Caco-2 (cell line): Measurements from ENCODE around the gene PSRC1. TPM values are rescaled to one million over a fixed set of nuclear protein-coding genes. Genes with fewer than 3 reads are reported as not detected.

Experiments
- BruUV-seq: library from RNA; stranded (reverse); fragments of 400-500 nt; replicated peaks from 2 replicates; lab custom pipeline; 2021; lab: Mats Ljungman, UMichigan
- CTCF ChIA-PET: fragments of 300-600 bp; sonication (Branson Sonifier 250); formaldehyde crosslinking; loops from one replicate; lab custom pipeline; 2022; ENCODE audit warnings: antibody characterized with exemption; lab: Charles Lee
- POLR2A ChIA-PET: fragments of 300-600 bp; sonication (Branson Sonifier 250); formaldehyde crosslinking; loops from one replicate; lab custom pipeline; 2022; ENCODE audit warnings: antibody characterized with exemption; lab: Charles Lee
- DNase-seq, 2 experiments: peaks; one replicate each; pipeline versions ENCODE4 v3.0.0 to v3.0.0-alpha.2; 2020 to 2022
- H3K27me3 ChIP-seq: replicated peaks from 2 replicates; pipeline ENCODE4 v1.6.0; 2011; ENCODE audit warnings: low read length; ENCODE audit not compliant: control insufficient read depth, insufficient read depth
- H3K36me3 ChIP-seq: 2 replicates; pipeline ENCODE4 v1.5.1; 2011; ENCODE audit warnings: low read length; ENCODE audit not compliant: control insufficient read depth, insufficient read depth
- H3K4me1 ChIP-seq: fragments of 250-450 bp; sonication (Bioruptor Pico); 2 replicates; pipeline ENCODE4 v1.5.1; 2020; ENCODE audit warnings: mild to moderate bottlenecking
- H3K4me3 ChIP-seq: 2 replicates; pipeline ENCODE4 v1.5.1; 2011; ENCODE audit warnings: low read depth, mild to moderate bottlenecking, control low read depth, low read length
- H3K9me3 ChIP-seq: fragments of 250-450 bp; sonication (Bioruptor Pico); 2 replicates; pipeline ENCODE4 v1.5.1; 2020; ENCODE audit warnings: mild to moderate bottlenecking, moderate library complexity
- H3K27ac Mint-ChIP-seq: one replicate; pipeline ENCODE4 v1.8.0; 2022; ENCODE audit warnings: mixed read lengths; ENCODE audit not compliant: unreplicated experiment
- H3K27me3 Mint-ChIP-seq: one replicate; pipeline ENCODE4 v1.8.0; 2022; ENCODE audit warnings: mixed read lengths; ENCODE audit not compliant: insufficient read depth, unreplicated experiment
- H3K36me3 Mint-ChIP-seq: one replicate; pipeline ENCODE4 v1.8.0; 2022; ENCODE audit warnings: mild to moderate bottlenecking, mixed read lengths; ENCODE audit not compliant: insufficient read depth, unreplicated experiment
- H3K4me1 Mint-ChIP-seq: one replicate; pipeline ENCODE4 v1.8.0; 2022; ENCODE audit warnings: low read depth, mixed read lengths; ENCODE audit not compliant: unreplicated experiment
- H3K4me3 Mint-ChIP-seq: one replicate; pipeline ENCODE4 v1.8.0; 2022; ENCODE audit warnings: mild to moderate bottlenecking, moderate library complexity, mixed read lengths; ENCODE audit not compliant: unreplicated experiment
- H3K9me3 Mint-ChIP-seq: one replicate; pipeline ENCODE4 v1.8.0; 2022; ENCODE audit warnings: mixed read lengths; ENCODE audit not compliant: unreplicated experiment
- CTCF ChIP-seq, 2 experiments: fragments of 200-600 bp in 1 of 2; IDR thresholded peaks; 1 replicate in 1 of 2; 2 replicates in 1 of 2; pipeline versions ENCODE4 v1.5.1 to v1.8.0; 2011 to 2022; ENCODE audit warnings: antibody characterized with exemption in 1 of 2, control low read depth in 1 of 2, inconsistent platforms in 1 of 2, low read depth in 1 of 2, low read length in 1 of 2, mild to moderate bottlenecking in 1 of 2, moderate library complexity in 1 of 2; ENCODE audit not compliant: insufficient read depth in 1 of 2, severe bottlenecking in 1 of 2, unreplicated experiment in 1 of 2
- intact Hi-C: fragments of 100-400 bp; cut with micrococcal nuclease; formaldehyde crosslinking; loops from one replicate; pipeline ENCODE4 v1.10.0; 2022; ENCODE audit not compliant: unreplicated experiment
- total RNA-seq: library from RNA; stranded (reverse); gene quantifications from 2 replicates; pipeline ENCODE4 v1.2.3, GENCODE V29; 2022

The PSRC1 gene
- total RNA-seq, 1 experiment from 2014 or later: 24.9 TPM

DNA sequence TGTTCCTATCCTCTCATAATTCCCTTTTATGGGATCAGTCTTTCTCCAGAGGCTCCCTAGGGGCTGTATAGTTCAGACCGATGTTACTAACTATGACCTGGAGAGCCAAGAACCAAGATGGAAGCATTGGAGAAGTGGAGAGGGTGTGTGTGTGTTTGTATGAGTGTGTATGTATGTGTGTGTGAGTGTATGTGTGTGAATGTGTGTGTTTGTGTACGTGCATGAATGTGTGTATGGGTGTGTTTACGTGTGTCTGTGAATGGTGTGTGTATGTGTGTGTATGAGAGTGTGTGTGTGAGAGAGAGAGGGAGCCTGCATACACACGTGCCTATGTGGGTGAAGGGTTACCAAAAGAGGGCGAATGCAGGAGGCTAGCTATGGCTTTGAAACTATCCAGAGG, 18.9 kb upstream of the PSRC1 start:
- ChIA-PET CTCF (no interaction called here), POLR2A (no interaction called here)
- H3K4me3 Mint-ChIP-seq: no peak overlapping the region
- Histone ChIP-seq H3K4me3 (no peak overlapping the region), H3K9me3 (no peaks in the 10 kb centered on the region), H3K4me1 (peaks cover 11% of the 10 kb centered on the region), H3K27me3 (no peaks in the 10 kb centered on the region), H3K36me3 (no peaks in the 10 kb centered on the region)
- H3K9me3 Mint-ChIP-seq: no peaks in the 10 kb centered on the region
- DNase-seq: no peak
- H3K27ac Mint-ChIP-seq: no peak overlapping the region
- no peak for TF ChIP-seq CTCF (IDR thresholded peaks at IDR 0.05; ENCODE audit: insufficient read depth in 1 of 2, low read depth in 1 of 2, low read length in 1 of 2, severe bottlenecking in 1 of 2, unreplicated experiment in 1 of 2)
- intact Hi-C loops: no loop called here
- no peaks in the 10 kb centered on the region for H3K4me1 Mint-ChIP-seq
- H3K36me3 Mint-ChIP-seq: no peaks in the 10 kb centered on the region
- no TSS peak for BruUV-seq
- H3K27me3 Mint-ChIP-seq: no peaks in the 10 kb centered on the region

- POLR2A ChIA-PET: no interaction called here
- Histone ChIP-seq H3K27me3 (no peaks in the 10 kb centered on the region), H3K4me3 (no peak overlapping the region), H3K36me3 (no peaks in the 10 kb centered on the region), H3K9me3 (no peaks in the 10 kb centered on the region), H3K4me1 (peaks cover 11% of the 10 kb centered on the region)
- Mint-ChIP-seq H3K9me3 (no peaks in the 10 kb centered on the region), H3K4me3 (no peak overlapping the region), H3K27ac (no peak overlapping the region), H3K27me3 (no peaks in the 10 kb centered on the region), H3K4me1 (no peaks in the 10 kb centered on the region), H3K36me3 (no peaks in the 10 kb centered on the region)
- no peak for DNase-seq
- no peak for TF ChIP-seq CTCF (IDR thresholded peaks at IDR 0.05; ENCODE audit: insufficient read depth in 1 of 2, low read depth in 1 of 2, low read length in 1 of 2, severe bottlenecking in 1 of 2, unreplicated experiment in 1 of 2)
- CTCF ChIA-PET: no interaction called here
- no TSS peak for BruUV-seq
- intact Hi-C loops: no loop called here
Measured at GRCh38 chr1:109300650-109301151, 17.8 kb upstream of the PSRC1 start.

DNA sequence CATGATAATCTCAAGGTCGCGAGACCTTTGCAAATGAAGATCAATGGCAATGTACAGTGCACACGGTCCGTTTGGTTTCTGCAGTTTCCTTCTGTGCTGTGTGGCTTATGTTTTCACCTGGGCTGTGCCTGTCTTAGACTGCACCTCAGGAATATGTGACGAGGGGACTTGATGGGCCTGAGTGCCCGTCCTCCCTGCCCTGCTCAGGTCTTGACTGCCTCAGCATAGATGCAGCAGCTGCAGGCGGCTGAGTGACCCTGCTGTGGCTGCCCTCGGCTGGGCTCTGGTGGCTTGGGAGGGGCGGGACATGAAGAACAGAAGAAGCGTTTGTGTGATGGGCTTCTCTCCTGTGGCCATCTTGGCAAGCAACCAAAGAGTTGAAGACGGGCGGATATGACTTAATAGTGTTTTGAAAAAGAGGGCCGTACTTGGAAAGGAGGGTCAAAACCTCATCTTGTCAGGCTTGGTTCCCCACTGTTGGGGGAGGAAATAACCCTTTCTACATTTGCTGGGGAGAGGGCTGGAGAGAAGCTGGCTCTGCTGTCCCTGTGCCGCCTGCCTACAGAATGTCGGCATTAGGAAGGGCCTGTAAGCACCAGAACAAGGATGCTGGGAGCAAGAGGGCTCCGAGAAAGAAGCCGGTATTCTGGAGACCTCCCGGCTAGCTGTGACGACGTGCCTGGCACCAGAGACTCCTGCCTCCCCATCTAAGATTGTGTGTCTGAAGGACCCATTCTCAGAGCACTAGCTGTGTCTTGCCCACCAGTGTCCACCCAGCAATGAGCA, 16.8 kb upstream of the PSRC1 start:
- no peak for DNase-seq
- ChIA-PET POLR2A (no interaction called here), CTCF (no interaction called here)
- no peaks in the 10 kb centered on the region for H3K36me3 ChIP-seq
- no peaks in the 10 kb centered on the region for H3K9me3 ChIP-seq
- H3K4me3 Mint-ChIP-seq: no peak overlapping the region
- no peak overlapping the region for H3K4me3 ChIP-seq
- H3K9me3 Mint-ChIP-seq: no peaks in the 10 kb centered on the region
- peaks cover 11% of the 10 kb centered on the region for H3K4me1 ChIP-seq
- H3K4me1 Mint-ChIP-seq: no peaks in the 10 kb centered on the region
- intact Hi-C loops: no loop called here
- no peaks in the 10 kb centered on the region for H3K36me3 Mint-ChIP-seq
- BruUV-seq: no TSS peak
- H3K27me3 ChIP-seq: no peaks in the 10 kb centered on the region
- TF ChIP-seq CTCF (IDR thresholded peaks at IDR 0.05; ENCODE audit: insufficient read depth in 1 of 2, low read depth in 1 of 2, low read length in 1 of 2, severe bottlenecking in 1 of 2, unreplicated experiment in 1 of 2): no peak
- no peaks in the 10 kb centered on the region for H3K27me3 Mint-ChIP-seq
- no peak overlapping the region for H3K27ac Mint-ChIP-seq
